Measurements from ENCODE around the gene NOL11.

DNA sequence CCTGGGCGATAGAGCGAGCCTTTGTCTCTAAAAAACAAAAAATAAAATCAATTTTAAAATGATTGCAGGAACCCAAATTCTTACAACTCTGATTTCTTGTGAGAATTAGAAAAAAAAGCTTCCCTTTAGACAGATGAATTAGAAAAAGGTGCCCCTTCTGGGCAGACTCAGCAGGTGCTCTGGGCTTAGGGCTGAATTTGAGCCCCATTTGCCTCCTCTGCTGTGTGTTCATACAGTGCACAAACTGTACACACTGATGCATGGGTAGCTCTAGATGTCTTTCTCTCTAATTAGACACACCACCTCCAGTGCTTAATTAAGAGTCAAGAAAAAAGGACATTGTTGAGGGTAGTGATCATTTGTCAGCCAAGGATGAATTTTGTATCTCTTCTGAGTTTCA, 38.5 kb upstream of the NOL11 start:
- no peak for TF ChIP-seq CTCF (IDR thresholded peaks at IDR 0.05)
- no peak for TF ChIP-seq POLR2A (IDR thresholded peaks at IDR 0.05)
- TF ChIP-seq POLR2AphosphoS5 (IDR thresholded peaks at IDR 0.05; ENCODE audit: insufficient read depth in 1 of 2, low read depth in 1 of 2) = no peak

Measured in vagina (tissue), 2 donors.